Measurements from ENCODE around the gene FSTL4. TPM values are rescaled to one million over a fixed set of nuclear protein-coding genes. Genes with fewer than 3 reads are reported as not detected.

FSTL4 gene
- total and polyA plus RNA-seq, 12 donors: 0.48 to 5.2 (median 2.3) TPM

DNA sequence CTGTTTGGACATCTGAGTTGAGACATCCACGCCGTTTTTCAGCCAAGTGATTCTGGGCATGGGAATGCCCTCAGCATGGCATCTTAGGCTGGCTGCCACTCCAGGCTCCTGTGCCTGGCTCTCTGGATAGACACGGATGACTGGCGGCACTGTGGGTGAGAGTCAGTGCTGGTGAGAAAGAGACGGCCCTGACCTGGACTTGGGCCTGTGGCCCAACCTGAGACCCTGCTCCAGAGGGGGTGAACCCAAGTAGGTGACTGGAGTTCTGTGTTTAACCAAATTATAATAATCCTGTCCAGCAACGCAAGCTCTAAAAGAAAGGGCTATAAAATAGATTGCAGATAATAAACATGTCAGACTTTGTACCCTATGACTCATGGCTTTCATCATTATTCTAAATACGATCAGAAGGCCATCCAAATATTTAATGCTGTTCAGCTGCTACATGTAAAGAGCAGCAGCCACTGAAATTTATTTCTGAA, 386.6 kb downstream of the FSTL4 start:
- H3K36me3 ChIP-seq (replicated peaks in 1 of 2): no peaks in the 10 kb centered on the region
- TF ChIP-seq, protein P1, sequence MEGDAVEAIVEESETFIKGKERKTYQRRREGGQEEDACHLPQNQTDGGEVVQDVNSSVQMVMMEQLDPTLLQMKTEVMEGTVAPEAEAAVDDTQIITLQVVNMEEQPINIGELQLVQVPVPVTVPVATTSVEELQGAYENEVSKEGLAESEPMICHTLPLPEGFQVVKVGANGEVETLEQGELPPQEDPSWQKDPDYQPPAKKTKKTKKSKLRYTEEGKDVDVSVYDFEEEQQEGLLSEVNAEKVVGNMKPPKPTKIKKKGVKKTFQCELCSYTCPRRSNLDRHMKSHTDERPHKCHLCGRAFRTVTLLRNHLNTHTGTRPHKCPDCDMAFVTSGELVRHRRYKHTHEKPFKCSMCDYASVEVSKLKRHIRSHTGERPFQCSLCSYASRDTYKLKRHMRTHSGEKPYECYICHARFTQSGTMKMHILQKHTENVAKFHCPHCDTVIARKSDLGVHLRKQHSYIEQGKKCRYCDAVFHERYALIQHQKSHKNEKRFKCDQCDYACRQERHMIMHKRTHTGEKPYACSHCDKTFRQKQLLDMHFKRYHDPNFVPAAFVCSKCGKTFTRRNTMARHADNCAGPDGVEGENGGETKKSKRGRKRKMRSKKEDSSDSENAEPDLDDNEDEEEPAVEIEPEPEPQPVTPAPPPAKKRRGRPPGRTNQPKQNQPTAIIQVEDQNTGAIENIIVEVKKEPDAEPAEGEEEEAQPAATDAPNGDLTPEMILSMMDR (IDR thresholded peaks at IDR 0.05): no peak
- no peaks in the 10 kb centered on the region for H3K27me3 ChIP-seq
- WGBS, 4 donors: 56 to 73% (median 70%) methylated on average over 7 of the region's 7 CpGs
- H3K4me1 ChIP-seq (replicated peaks in 1 of 2): no peaks in the 10 kb centered on the region
- H3K4me3 ChIP-seq: no peak overlapping the region
- H3K9me3 ChIP-seq (replicated peaks in 1 of 3): no peaks in the 10 kb centered on the region
- intact Hi-C loops (cut with DNase I): no loop called here
- DNase-seq: no peak
- H3K27ac ChIP-seq: no peak overlapping the region

- H3K27ac ChIP-seq: no peak overlapping the region
- DNase-seq: no peak
- no peaks in the 10 kb centered on the region for H3K9me3 ChIP-seq (replicated peaks in 1 of 3)
- no peaks in the 10 kb centered on the region for H3K27me3 ChIP-seq
- intact Hi-C loops (cut with DNase I): no loop called here
- no peaks in the 10 kb centered on the region for H3K4me1 ChIP-seq (replicated peaks in 1 of 2)
- whole genome bisulfite sequencing, 4 donors: 59 to 74% (median 70%) methylated on average over 7 to 8 of the region's 8 CpGs
- no peaks in the 10 kb centered on the region for H3K36me3 ChIP-seq (replicated peaks in 1 of 2)
- H3K4me3 ChIP-seq: no peak overlapping the region
- no peak for TF ChIP-seq POLR2A (IDR thresholded peaks at IDR 0.05)
- TF ChIP-seq, protein P1 (IDR thresholded peaks at IDR 0.05): no peak
Observed at GRCh38 chr5:133222979-133223378, 389.4 kb downstream of the FSTL4 start.

- Histone ChIP-seq H3K27ac (no peak overlapping the region), H3K9me3 (replicated peaks in 1 of 3) (no peaks in the 10 kb centered on the region), H3K36me3 (replicated peaks in 1 of 2) (no peaks in the 10 kb centered on the region), H3K4me1 (replicated peaks in 1 of 2) (no peaks in the 10 kb centered on the region), H3K4me3 (no peak overlapping the region), H3K27me3 (no peaks in the 10 kb centered on the region)
- intact Hi-C loops (cut with DNase I): no loop called here
- DNase-seq: no peak
- TF ChIP-seq, protein P1 (IDR thresholded peaks at IDR 0.05): no peak
- TF ChIP-seq POLR2A (IDR thresholded peaks at IDR 0.05): no peak
- whole genome bisulfite sequencing, 4 donors: 76 to 93% (median 86%) methylated on average over 3 to 4 of the region's 4 CpGs
Observed at GRCh38 chr5:133222521-133222920, 389.8 kb downstream of the FSTL4 start.

DNA sequence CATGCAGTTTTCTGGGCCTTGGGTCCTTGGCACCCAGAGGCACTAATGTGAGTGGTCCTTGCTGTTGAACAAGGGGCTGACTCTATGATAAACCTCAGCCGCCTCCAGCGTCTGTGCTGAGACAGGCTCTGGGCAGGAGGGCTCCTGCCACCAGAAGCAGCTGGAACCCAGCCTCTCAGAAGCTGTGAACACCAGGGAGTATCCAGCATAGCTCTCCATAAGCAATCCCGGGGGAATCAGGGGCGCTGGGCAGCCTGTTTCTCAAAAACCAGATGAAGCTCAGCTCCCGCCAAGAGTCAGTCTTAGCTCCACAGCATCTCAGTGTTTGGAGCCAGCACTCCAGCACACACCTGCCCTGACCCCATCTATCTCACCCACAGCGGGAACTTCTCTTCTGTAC, 390.3 kb downstream of the FSTL4 start:
- H3K4me1 ChIP-seq (replicated peaks in 1 of 2): no peaks in the 10 kb centered on the region
- H3K27me3 ChIP-seq: no peaks in the 10 kb centered on the region
- intact Hi-C loops (cut with DNase I): no loop called here
- DNase-seq: no peak
- H3K36me3 ChIP-seq (replicated peaks in 1 of 2): no peaks in the 10 kb centered on the region
- no peak overlapping the region for H3K4me3 ChIP-seq
- no peaks in the 10 kb centered on the region for H3K9me3 ChIP-seq (replicated peaks in 1 of 3)
- no peak for TF ChIP-seq POLR2A (IDR thresholded peaks at IDR 0.05)
- TF ChIP-seq, protein P1 (IDR thresholded peaks at IDR 0.05): no peak
- no peak overlapping the region for H3K27ac ChIP-seq
- WGBS, 4 donors: 94 to 100% (median 95%) methylated on average over 4 to 6 of the region's 6 CpGs
